K562 (cell line): ENCODE measurements around the gene PCBD2. TPM values are rescaled to one million over a fixed set of nuclear protein-coding genes. Genes with fewer than 3 reads are reported as not detected.
A peak's percentile ranks its signal among the peaks of the same experiment; 100 is the strongest.

Experiments
- ATAC-seq: fragments of 200-7000 bp; cut with Tn5 transposase; 3 replicates; pipeline ENCODE4 v1.9.1; 2020; ENCODE audit warnings: moderate library complexity
- BruUV-seq: library from RNA; stranded (reverse); fragments of 400-500 nt; replicated peaks from 2 replicates; lab custom pipeline; 2021; lab: Mats Ljungman, UMichigan
- CTCF ChIA-PET: fragments of 300-600 bp; formaldehyde crosslinking; extraction: SDS; loops from one replicate; lab custom pipeline; 2021; ENCODE audit warnings: low intra/inter-chr PET ratio; lab: Yijun Ruan, JAX
- POLR2A ChIA-PET: fragments of 300-600, 350-650 bp; sonication (Branson Sonifier 250); formaldehyde crosslinking; extraction: SDS; loops from one replicate; lab custom pipeline; 2021; ENCODE audit warnings: antibody characterized with exemption, inconsistent platforms; lab: Yijun Ruan, JAX
- DNase-seq, 4 experiments: peaks; one replicate each; pipeline versions ENCODE4 v3.0.0 to v3.0.0-alpha.2; 2011 to 2018; ENCODE audit warnings: low spot score in 3 of 4, mixed read lengths in 3 of 4; ENCODE audit errors: extremely low read depth in 1 of 4
- FAIRE-seq: peaks from 2 replicates; lab custom pipeline; 2011; peaks lifted over from hg19 to GRCh38; lab: Jason Lieb, UNC
- H2AFZ ChIP-seq: 2 replicates; pipeline ENCODE4 v1.6.0; 2011; ENCODE audit warnings: low read depth, low read length, control low read depth, inconsistent platforms
- H3K27ac ChIP-seq: fragments of 200-600 bp; 3 replicates; pipeline ENCODE4 v1.8.0; 2011; ENCODE audit warnings: low read depth, mild to moderate bottlenecking, control low read depth, inconsistent platforms, low read length, moderate library complexity, mixed read lengths; ENCODE audit errors: extremely low read depth
- H3K27me3 ChIP-seq, 2 experiments: fragments of 300-600 bp in 1 of 2; 2 replicates in 1 of 2; 3 replicates in 1 of 2; pipeline versions ENCODE4 v1.6.0 to v1.8.0; 2011; ENCODE audit warnings: inconsistent platforms in 2 of 2, low read length in 2 of 2, mild to moderate bottlenecking in 1 of 2, mixed read lengths in 1 of 2, moderate library complexity in 1 of 2; ENCODE audit not compliant: control insufficient read depth in 2 of 2, insufficient read depth in 2 of 2
- H3K36me3 ChIP-seq: fragments of 300-600 bp; 3 replicates; pipeline ENCODE4 v1.8.0; 2011; ENCODE audit warnings: mild to moderate bottlenecking, low read length, inconsistent platforms; ENCODE audit not compliant: control insufficient read depth, insufficient read depth
- H3K4me1 ChIP-seq, 2 experiments: fragments of 200-600 bp in 1 of 2; replicated peaks in 1 of 2; 2 replicates in 1 of 2; 3 replicates in 1 of 2; pipeline versions ENCODE4 v1.5.1 to v1.8.0; 2011; ENCODE audit warnings: inconsistent platforms in 2 of 2, low read length in 2 of 2, mild to moderate bottlenecking in 1 of 2, mixed read lengths in 1 of 2, moderate library complexity in 1 of 2; ENCODE audit not compliant: control insufficient read depth in 2 of 2, insufficient read depth in 2 of 2
- H3K4me2 ChIP-seq: 2 replicates; pipeline ENCODE4 v1.6.1; 2011; ENCODE audit warnings: low read length, control low read depth, inconsistent platforms, mixed read lengths; ENCODE audit not compliant: insufficient read depth
- H3K4me3 ChIP-seq: fragments of 200-600 bp; sonication (generic), shearing (Covaris generic); 2 replicates; pipeline ENCODE4 v1.5.1; 2016; ENCODE audit warnings: control low read depth, inconsistent platforms
- H3K79me2 ChIP-seq: fragments of 200-600 bp; 3 replicates; pipeline ENCODE4 v1.8.0; 2011; ENCODE audit warnings: low read length, inconsistent platforms; ENCODE audit not compliant: control insufficient read depth, insufficient read depth
- H3K9ac ChIP-seq, 2 experiments: 2 replicates each; pipeline versions ENCODE4 v1.6.0 to v1.6.1; 2011; ENCODE audit warnings: low read depth in 2 of 2, low read length in 2 of 2, control low read depth in 1 of 2, inconsistent platforms in 1 of 2, mild to moderate bottlenecking in 1 of 2, mixed read lengths in 1 of 2; ENCODE audit not compliant: insufficient read depth in 1 of 2
- H3K9me1 ChIP-seq: one replicate; pipeline ENCODE4 v1.6.0; 2011; ENCODE audit warnings: inconsistent platforms, mild to moderate bottlenecking, low read length, moderate library complexity; ENCODE audit not compliant: control insufficient read depth, insufficient read depth
- H3K9me3 ChIP-seq: replicated peaks from 2 replicates; pipeline ENCODE4 v1.5.1; 2011; ENCODE audit warnings: low read depth, low read length, inconsistent platforms; ENCODE audit not compliant: control insufficient read depth, insufficient read depth
- H4K20me1 ChIP-seq: replicated peaks from 2 replicates; pipeline ENCODE4 v1.6.1; 2011; ENCODE audit warnings: low read length, inconsistent platforms, mixed read lengths; ENCODE audit not compliant: control insufficient read depth, insufficient read depth
- CEBPG ChIP-seq, 3 experiments: fragments of 200-800 bp in 1 of 3; sonication (Bioruptor generic) in 1 of 3; sonication (generic) in 1 of 3; formaldehyde crosslinking in 1 of 3; IDR thresholded peaks in 2 of 3; conservative IDR thresholded peaks in 1 of 3; 2 replicates each; pipeline versions ENCODE4 v1.6.1 to v1.8.0; 2016 to 2022; ENCODE audit warnings: missing compliant biosample characterization in 2 of 3, missing genetic modification characterization in 2 of 3, mild to moderate bottlenecking in 1 of 3, missing genetic modification reagents in 1 of 3
- POLR2H ChIP-seq: IDR thresholded peaks from 2 replicates; pipeline ENCODE4 v1.6.1; 2016; ENCODE audit warnings: missing genetic modification characterization, low read depth, mild to moderate bottlenecking, control low read depth, missing compliant biosample characterization, moderate library complexity
- TRIM24 ChIP-seq, 2 experiments: fragments of 450-650 bp; IDR thresholded peaks; 2 replicates each; pipeline ENCODE4 v1.6.1; 2016
- WGBS: fragments of 100-300 bp; shearing (Covaris generic); methylation state at CpG from one replicate; pipeline ENCODE4 v1.1.6; 2016; ENCODE audit warnings: low coverage, mixed read lengths; ENCODE audit not compliant: insufficient coverage; ENCODE audit errors: missing lambda C conversion rate; 5-methylcytosine and 5-hydroxymethylcytosine counted together
- in situ Hi-C: fragments of 300-500 bp; cut with MboI; formaldehyde crosslinking; loops from 4 replicates; pipeline ENCODE4 v1.15.0; 2018; ENCODE audit warnings: inconsistent platforms, mixed read lengths
- intact Hi-C: fragments of 100-400 bp; cut with micrococcal nuclease; formaldehyde crosslinking; loops from 2 replicates; pipeline ENCODE4 v1.14.2; 2022
- polyA plus RNA-seq, 8 experiments: library from polyadenylated mRNA; depleted of rRNA in 4 of 8; stranded (reverse) in 5 of 8; unstranded in 3 of 8; fragments of >200 nt; fragmentation: Nextera tagmentation in 2 of 8; fragmentation: Illumina TruSeq in 1 of 8; extraction: Ambion mirVana in 2 of 8; extraction: Trizol in 1 of 8; gene quantifications; 2 replicates each; pipeline versions ENCODE4 v1.2.1 to v1.2.3, GENCODE V29; 2011 to 2014; ENCODE audit warnings: inconsistent platforms in 1 of 8, missing spikeins in 1 of 8
- total RNA-seq, 7 experiments: library from RNA; depleted of rRNA in 6 of 7; stranded (reverse); fragments of >200 nt in 6 of 7; fragmentation: Illumina TruSeq in 2 of 7; extraction: Trizol in 2 of 7; gene quantifications; 2 replicates each; pipeline versions ENCODE4 v1.2.1 to v1.2.3, GENCODE V29; 2011 to 2021; ENCODE audit warnings: low replicate concordance in 1 of 7
- TF ChIP-seq, protein P1 (sequence below), 2 experiments: fragments of 450-650 bp in 1 of 2; sonication (generic) in 1 of 2; formaldehyde crosslinking in 1 of 2; IDR thresholded peaks in 1 of 2; conservative IDR thresholded peaks in 1 of 2; 2 replicates each; pipeline versions ENCODE4 v1.6.1 to v1.8.1; 2016 to 2023; ENCODE audit warnings: mild to moderate bottlenecking in 2 of 2, moderate library complexity in 2 of 2, inconsistent platforms in 1 of 2, missing genetic modification reagents in 1 of 2
- TF ChIP-seq, protein P2 (sequence below): sonication (generic); formaldehyde crosslinking; IDR thresholded peaks from 2 replicates; pipeline ENCODE4 v1.8.0; 2022; ENCODE audit warnings: mild to moderate bottlenecking, missing genetic modification reagents

The PCBD2 gene
- total and polyA plus RNA-seq, 9 of the 15 experiments (the other 6 are each of a cell fraction or from before 2014, with no cell fraction given), result 5.2 to 13.8 (median 7.8) TPM

DNA sequence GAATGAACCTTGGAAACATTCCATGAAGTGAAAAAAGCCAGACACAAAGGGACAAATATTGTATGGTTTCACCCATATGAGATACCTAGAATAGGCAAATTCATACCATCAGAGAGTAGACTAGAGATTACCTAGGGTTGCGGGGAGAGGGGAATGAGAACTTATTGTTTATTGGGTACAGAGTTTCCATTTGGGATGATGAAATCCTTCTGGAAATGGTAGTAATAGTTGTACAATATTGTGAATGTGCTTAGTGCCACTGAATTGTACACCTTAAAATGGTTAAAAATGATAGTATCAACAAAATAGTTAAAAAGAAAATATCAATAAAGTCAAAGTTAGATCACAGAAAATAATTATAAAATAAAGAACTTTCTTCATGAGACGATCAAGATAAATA is 88.2 kb downstream of the PCBD2 start:
- intact Hi-C loops, result no loop called here
- Histone ChIP-seq H3K9ac (no peak overlapping the region), H3K9me1 (no peaks in the 10 kb centered on the region), H4K20me1 (no peaks in the 10 kb centered on the region), H3K4me3 (no peak overlapping the region), H3K27me3 (no peaks in the 10 kb centered on the region), H3K79me2 (no peaks in the 10 kb centered on the region), H3K27ac (no peak overlapping the region), H3K9me3 (no peaks in the 10 kb centered on the region), H3K4me1 (peaks cover 0 to 3% of the 10 kb centered on the region in 2 experiments; a peak in 1 of 5 replicates), H2AFZ (no peak overlapping the region), H3K4me2 (no peak overlapping the region), H3K36me3 (no peaks in the 10 kb centered on the region)
- ATAC-seq (no peak), FAIRE-seq (no peak), DNase-seq (no peak)
- ChIA-PET POLR2A (no interaction called here), CTCF (interaction anchor here (0.7 kb wide), 1 partner anchor 19 kb away, joined by 3 read pairs; no protein-coding TSS in a partner anchor)
- no TSS peak for BruUV-seq
- TF ChIP-seq, protein P1, sequence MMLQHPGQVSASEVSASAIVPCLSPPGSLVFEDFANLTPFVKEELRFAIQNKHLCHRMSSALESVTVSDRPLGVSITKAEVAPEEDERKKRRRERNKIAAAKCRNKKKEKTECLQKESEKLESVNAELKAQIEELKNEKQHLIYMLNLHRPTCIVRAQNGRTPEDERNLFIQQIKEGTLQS (IDR thresholded peaks at IDR 0.05), result peak; percentile 47; the same call in 1 of the 2 replicates
- TF ChIP-seq, protein P1 (CRISPR knock-in tag; conservative IDR thresholded peaks at IDR 0.05), result no peak
- TF ChIP-seq CEBPG (CRISPR knock-in tag; IDR thresholded peaks at IDR 0.05) (no peak), CEBPG (tag; conservative IDR thresholded peaks at IDR 0.05 in 1 of 2, IDR thresholded peaks at IDR 0.05 in 1 of 2) (peak in 1 of 2 experiments; percentile 84; a peak in 2 of 4 replicates), POLR2H (tag) (peak; percentile 26; the same call in 1 of the 2 replicates), TRIM24 (IDR thresholded peaks at IDR 0.05) (peak; percentile 66 to 69; a peak in 3 of 4 replicates)
- TF ChIP-seq, protein P2, sequence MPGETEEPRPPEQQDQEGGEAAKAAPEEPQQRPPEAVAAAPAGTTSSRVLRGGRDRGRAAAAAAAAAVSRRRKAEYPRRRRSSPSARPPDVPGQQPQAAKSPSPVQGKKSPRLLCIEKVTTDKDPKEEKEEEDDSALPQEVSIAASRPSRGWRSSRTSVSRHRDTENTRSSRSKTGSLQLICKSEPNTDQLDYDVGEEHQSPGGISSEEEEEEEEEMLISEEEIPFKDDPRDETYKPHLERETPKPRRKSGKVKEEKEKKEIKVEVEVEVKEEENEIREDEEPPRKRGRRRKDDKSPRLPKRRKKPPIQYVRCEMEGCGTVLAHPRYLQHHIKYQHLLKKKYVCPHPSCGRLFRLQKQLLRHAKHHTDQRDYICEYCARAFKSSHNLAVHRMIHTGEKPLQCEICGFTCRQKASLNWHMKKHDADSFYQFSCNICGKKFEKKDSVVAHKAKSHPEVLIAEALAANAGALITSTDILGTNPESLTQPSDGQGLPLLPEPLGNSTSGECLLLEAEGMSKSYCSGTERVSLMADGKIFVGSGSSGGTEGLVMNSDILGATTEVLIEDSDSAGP (CRISPR knock-in tag), result no peak
- in situ Hi-C loops, result no loop called here
- WGBS, result 71% methylated on average over 2 of the region's 2 CpGs
